ENCODE measurements around the gene TIMM17B.

Gene TIMM17B

GRCh38 chrX:48918643-48919340, 21.2 kb upstream of the TIMM17B start, which contains the start of gene PIM2:
Gene PIM2 (minus strand): TSS chrX:48919024. CDS start chrX:48918834, 190 bp downstream.
- DNase-seq = peak; percentile 98

GRCh38 chrX:48918301-48918642, 20.7 kb upstream of the TIMM17B start:
- peak; percentile 63 for DNase-seq

DNA sequence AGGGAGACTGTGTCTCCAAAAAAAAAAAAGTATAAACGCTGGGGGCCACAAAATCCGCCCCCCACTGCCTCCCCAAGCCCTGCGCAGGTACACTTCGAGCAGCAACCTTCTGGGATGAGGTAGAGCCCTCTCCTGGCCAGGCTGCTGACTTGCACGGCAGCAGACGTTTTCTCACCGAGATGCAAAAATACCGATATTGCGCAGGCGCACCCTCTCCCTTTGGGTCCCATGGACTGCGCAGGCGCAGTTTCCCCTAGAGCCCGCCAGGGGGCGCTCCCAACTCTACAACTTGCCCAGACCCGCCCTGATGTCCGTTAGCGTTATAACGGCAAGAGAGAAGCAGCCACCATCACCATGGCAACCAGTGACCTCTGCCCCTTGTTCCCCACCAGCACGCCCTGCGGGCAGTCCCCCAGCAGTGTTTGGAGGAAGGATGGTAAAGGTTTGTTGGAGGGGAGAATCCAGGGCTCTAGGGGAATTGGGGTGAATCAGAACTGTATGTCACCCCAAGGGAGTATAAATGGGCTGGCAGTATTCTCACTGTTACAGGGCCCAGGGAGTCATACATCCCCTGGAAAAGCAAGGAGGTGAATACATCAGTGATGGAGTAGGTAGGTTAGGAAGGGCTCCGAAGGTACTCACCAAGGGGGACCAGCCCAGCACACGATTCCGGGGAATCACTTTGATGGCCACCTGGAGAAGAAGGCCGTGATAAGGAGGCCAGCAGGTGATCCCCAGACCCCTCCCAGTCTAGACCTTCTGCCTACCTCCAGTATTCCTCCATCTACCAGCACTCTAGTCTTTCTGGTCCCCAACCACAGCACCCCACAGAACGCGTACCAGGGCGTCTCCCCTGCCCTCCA, 19.8 kb upstream of the TIMM17B start:
- peak; percentile 95 for DNase-seq

GRCh38 chrX:48914593-48915493, 17.3 kb upstream of the TIMM17B start:
- no peak for DNase-seq

- no peak for DNase-seq
These were observed 16.2 kb upstream of the TIMM17B start for GRCh38 chrX:48913605-48914366.

DNA sequence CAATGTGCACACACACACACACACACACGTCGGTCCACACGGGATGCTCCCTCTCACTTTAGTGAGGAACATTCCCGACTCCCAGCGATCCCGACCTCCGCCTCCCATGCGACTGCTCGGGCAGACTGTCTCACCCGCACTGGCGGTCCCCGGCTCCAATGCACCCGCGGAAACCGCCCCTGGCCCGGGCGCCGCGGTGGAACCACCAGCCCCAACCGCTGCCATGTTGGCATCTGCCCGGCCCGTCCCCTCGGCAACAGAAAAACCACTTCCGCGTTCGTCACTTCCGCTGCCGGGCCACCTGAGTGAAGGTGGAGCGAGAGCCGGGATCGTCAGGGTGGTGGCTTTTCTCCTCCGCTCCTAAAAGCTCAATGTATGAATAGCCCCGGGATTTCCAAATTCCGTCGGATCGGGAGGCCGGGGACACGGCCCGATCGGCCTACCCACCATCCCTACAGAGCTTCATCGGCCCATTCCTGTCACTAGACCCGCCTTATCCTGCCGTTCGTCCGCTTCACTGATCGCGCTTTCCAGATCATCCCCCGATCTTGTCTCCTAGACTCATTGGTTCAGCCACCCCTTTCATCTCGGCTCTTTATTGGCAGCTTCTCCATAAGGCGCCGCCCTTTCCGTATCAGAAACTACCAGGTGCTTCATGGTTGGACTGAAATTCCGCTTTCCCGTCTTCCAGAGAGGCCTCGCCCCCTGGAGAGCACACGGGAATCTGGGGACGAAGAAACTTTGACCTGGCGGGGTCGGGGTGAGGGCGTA, 14.0 kb upstream of the TIMM17B start, which contains the start of gene SLC35A2:
TSS of gene SLC35A2 (minus strand) at position 235 of the 771 bp plus-strand sequence. CDS start at position 225, 10 bp downstream.
- peak; percentile 95 for DNase-seq

DNA sequence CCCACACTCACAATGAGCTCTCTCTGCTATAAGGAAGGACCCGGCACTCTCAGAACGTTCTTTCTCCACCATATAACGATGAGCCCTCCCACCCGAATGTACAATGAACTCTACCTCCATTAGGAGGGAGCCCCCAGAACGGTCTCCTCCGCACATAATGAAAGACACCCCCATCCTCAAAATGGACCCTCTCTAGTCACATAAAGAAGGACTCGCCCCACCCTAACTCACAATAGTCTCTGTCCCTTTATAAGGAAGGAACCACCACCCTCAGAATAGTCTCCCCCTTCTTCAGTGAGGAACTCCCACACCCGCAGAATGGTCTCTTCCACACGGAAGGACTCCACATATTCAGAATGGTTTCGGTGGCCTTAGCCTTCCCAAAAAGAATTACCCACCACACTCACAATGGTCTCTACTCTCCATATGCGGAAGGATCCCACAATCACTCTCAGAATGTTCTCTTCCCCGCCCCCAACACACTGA, 13.4 kb upstream of the TIMM17B start:
- peak; percentile 75 for DNase-seq

GRCh38 chrX:48909703-48910294, 12.2 kb upstream of the TIMM17B start:
- DNase-seq = no peak

DNA sequence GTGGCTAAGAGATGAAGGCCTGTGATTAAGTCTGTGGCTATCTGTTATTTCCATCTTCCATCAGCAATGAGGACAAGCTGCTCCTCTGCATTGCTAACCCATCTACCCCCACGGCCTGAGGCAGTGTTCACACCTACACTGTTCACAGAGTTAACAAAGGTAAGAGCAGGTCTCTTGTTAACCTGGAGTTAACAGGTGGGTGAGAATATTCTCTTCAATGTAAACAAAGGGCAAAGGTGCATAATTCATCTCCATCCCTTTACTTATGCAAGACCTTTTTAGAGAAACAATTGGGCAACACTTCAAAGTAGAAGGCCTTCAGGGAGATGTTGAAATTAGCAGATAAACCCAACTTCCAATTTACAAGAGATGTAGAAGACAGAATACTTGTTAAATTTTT, 11.0 kb upstream of the TIMM17B start:
- DNase-seq = no peak

DNA sequence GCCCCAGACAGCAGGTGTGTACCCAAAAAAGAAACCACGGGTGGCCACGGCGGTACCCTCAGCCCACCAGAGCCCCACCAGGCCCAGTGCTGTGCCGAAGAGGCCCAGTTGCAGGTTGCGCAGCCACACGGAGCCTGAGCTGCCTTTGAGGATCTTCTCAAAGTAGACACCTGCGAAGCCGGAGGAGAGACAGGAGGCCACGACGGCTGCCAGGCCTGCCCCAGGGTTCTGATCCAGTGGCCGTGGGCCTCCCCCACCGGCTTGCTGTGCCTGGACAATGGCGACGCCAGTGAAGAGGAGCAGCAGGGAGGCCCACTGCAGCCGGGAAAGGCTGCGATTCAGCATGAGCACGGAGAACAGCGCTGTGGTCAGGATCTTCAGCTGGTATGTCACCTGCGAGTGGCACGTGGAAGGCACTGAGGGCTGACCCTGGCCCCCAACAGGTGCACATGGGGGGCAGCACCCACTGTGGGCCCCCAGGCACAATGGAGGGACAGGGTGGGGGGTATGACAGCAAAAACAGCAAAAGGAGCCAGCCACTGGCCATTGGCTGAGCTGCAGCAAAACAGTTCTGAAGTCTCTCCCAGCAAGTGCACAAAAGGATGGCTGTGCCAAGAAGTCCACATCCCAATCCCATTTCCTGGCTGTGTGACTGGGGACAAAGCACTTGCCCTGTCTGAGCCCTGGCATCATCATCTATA, 7.7 kb upstream of the TIMM17B start:
- no peak for DNase-seq

DNA sequence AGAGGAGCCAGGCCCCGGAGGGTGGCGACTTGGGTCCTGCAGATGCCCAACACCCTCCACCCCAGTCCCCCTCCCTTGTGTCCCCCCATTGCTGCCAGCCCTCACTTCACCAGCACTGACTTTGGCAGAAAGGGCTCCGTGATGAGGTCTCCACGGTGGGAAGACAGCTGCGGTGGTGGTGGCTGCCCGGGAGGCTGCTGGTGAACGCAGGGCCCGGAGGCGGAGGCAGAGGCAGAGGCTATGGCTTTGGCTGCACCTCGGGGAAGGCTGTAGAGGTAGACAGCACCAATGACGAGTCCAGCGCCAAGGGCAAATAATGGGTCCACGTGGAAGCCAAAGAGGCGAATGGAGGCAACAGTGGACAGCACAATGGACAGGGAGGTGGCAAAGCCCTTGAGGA, 7.1 kb upstream of the TIMM17B start:
- DNase-seq = no peak

GRCh38 chrX:48904180-48904579, 6.6 kb upstream of the TIMM17B start:
- no peak for DNase-seq

DNA sequence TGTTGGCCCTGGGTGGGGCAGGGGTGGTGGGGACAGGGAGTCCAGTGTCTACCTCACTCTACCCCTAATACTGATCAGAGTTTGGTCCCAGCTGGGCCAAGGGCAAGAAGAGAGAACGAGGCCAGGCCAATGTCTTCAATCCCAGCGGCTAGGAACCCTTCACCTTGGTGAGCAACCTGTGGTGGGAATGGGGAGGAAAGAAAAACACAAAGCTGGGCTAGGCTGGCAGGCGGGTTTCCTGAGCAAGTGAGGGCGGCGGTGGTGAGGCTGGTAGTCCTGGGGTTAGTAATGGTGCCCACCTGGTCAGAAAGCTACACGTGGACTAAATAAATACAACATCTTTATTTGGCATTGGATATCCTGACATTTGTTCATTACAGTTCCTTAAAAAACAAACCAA, 5.7 kb upstream of the TIMM17B start:
- DNase-seq = no peak

- DNase-seq = no peak
These were observed 5.2 kb upstream of the TIMM17B start for GRCh38 chrX:48902776-48903175.

DNA sequence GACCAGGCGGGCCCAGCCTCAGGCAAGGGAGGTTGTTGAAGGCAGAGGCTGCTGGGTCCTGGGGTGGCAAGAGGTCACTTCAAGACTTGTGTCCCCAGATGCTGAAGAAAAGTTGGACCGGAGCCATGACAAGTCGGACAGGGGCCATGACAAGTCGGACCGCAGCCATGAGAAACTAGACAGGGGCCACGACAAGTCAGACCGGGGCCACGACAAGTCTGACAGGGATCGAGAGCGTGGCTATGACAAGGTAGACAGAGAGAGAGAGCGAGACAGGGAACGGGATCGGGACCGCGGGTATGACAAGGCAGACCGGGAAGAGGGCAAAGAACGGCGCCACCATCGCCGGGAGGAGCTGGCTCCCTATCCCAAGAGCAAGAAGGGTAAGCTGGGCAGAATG, 4.6 kb upstream of the TIMM17B start:
- DNase-seq = no peak

- no peak for DNase-seq
These were observed 3.5 kb upstream of the TIMM17B start for GRCh38 chrX:48901069-48901468.

GRCh38 chrX:48899078-48899410, 1.5 kb upstream of the TIMM17B start:
- DNase-seq = no peak

DNA sequence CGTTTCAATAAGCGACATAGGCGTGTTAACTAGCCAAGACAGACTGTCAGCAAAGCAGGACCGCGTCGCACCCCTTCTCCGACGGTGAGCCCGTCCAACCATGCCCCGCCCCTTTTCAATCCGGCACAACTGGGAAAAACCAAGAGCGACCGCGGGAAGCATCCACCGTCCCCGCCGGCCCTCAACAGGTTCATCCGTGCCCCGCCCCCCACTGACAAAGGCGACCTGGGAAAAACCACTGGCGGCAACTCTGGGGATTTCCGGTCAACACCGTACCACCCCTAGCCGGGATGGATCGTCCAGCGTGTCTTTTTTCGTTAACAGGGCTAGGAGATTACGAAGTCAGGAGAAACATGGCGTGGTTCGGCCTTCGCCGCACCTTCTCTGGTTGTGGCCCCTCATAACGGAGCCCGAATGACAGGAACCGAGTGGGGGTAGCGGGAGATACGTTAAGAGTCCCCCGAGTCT, 377 bp downstream of the TIMM17B start:
- peak; percentile 97 for DNase-seq

DNA sequence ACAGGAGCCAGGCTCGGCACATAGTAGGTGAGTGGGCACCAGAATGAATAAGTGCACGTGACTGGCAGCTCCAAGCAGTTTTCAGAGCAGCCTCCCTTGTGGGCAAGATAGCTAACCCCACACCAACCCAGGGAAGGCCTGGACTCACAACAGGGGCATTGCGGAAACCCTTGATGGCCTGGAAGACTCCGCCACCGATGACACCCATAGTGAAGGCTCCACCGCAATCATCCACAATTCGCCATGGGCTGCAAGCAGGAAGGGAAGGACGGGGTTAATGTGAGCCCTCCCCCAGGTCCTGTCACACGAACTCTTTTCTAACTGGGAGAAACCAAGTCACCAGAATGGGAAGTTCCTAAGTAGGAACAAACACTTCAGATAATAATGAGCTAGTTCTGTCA, 957 bp downstream of the TIMM17B start:
- peak; percentile 75 for DNase-seq

- no peak for DNase-seq
These were observed 2.7 kb downstream of the TIMM17B start for GRCh38 chrX:48894891-48895290.
